Peyer's patch (tissue), 4 donors: ENCODE data around the gene AP5S1.

ENCODE experiments used
- POLR2A ChIP-seq, 2 donors: fragments of 450-650 bp; IDR thresholded peaks; one replicate each; pipeline ENCODE4 v1.5.1; 2017; ENCODE audit warnings: antibody characterized with exemption in 2 of 2, mild to moderate bottlenecking in 2 of 2, moderate library complexity in 2 of 2
- TF ChIP-seq, protein P1 (sequence below), 6 experiments: fragments of 450-650 bp in 4 of 6; fragments of 200-600 bp in 2 of 6; sonication (generic) in 1 of 6; IDR thresholded peaks; one replicate each; pipeline ENCODE4 v1.5.1; 2017 to 2019; ENCODE audit warnings: antibody characterized with exemption in 6 of 6, mild to moderate bottlenecking in 3 of 6, moderate library complexity in 1 of 6

GRCh38 chr20:3814928-3815495, 5.3 kb upstream of the AP5S1 start:
- TF ChIP-seq, protein P1, sequence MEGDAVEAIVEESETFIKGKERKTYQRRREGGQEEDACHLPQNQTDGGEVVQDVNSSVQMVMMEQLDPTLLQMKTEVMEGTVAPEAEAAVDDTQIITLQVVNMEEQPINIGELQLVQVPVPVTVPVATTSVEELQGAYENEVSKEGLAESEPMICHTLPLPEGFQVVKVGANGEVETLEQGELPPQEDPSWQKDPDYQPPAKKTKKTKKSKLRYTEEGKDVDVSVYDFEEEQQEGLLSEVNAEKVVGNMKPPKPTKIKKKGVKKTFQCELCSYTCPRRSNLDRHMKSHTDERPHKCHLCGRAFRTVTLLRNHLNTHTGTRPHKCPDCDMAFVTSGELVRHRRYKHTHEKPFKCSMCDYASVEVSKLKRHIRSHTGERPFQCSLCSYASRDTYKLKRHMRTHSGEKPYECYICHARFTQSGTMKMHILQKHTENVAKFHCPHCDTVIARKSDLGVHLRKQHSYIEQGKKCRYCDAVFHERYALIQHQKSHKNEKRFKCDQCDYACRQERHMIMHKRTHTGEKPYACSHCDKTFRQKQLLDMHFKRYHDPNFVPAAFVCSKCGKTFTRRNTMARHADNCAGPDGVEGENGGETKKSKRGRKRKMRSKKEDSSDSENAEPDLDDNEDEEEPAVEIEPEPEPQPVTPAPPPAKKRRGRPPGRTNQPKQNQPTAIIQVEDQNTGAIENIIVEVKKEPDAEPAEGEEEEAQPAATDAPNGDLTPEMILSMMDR (IDR thresholded peaks at IDR 0.05), result no peak
- no peak for TF ChIP-seq POLR2A (IDR thresholded peaks at IDR 0.05)
